Measurements from ENCODE around the gene RPL31. TPM values are rescaled to one million over a fixed set of nuclear protein-coding genes. Genes with fewer than 3 reads are reported as not detected.

Gene RPL31
- total RNA-seq, 1 donor from 2014 or later = 1,122 TPM

DNA sequence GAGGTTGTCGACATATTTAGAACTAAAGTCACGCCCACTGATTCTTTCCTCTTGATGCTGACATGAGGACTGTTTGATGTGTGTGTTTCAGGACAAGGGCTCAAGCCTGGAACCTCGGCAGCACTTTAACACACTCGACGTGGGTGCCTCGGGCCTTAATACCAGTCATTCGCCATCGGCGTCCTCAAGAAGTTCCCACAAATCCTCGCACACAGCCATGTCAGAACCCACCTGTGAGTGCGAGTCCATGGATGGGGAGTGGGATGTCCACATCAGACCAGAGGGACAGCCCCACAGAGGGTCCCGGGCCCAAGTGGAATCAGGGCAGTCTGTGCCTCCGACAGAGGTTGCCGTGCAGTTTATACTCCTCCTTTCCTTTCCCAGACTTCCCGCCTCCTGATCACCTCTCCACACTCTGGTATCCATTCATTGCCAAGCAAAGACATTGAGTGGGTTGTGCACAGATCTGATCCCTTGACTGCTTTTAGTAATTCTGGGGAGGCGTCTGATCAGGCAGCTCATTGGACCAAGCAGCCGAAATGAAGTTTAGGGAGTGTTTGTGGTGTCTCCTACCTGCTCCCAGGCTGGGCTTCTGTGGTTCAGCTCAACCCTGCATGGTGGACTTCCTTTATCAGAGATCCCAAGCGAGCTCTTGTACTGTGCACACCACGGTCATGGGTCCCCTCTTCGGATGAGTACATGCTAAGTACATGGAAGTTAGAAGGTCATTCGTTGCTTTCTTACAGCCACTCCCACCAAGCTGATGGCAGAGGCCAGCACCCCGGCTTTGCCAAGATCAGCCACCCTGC, 27.2 kb upstream of the RPL31 start:
- no peak overlapping the region for H3K27ac ChIP-seq
- no peaks in the 10 kb centered on the region for H3K27me3 ChIP-seq
- no peak overlapping the region for H3K4me3 ChIP-seq
- H3K9me3 ChIP-seq = no peaks in the 10 kb centered on the region
- no peak for DNase-seq (ENCODE audit: extremely low spot score in 2 of 2)
- TF ChIP-seq POLR2AphosphoS5 (IDR thresholded peaks at IDR 0.05; ENCODE audit: insufficient read depth in 1 of 2, low read depth in 1 of 2) (no peak), POLR2A (IDR thresholded peaks at IDR 0.05) (no peak)
- TF ChIP-seq, protein P1, sequence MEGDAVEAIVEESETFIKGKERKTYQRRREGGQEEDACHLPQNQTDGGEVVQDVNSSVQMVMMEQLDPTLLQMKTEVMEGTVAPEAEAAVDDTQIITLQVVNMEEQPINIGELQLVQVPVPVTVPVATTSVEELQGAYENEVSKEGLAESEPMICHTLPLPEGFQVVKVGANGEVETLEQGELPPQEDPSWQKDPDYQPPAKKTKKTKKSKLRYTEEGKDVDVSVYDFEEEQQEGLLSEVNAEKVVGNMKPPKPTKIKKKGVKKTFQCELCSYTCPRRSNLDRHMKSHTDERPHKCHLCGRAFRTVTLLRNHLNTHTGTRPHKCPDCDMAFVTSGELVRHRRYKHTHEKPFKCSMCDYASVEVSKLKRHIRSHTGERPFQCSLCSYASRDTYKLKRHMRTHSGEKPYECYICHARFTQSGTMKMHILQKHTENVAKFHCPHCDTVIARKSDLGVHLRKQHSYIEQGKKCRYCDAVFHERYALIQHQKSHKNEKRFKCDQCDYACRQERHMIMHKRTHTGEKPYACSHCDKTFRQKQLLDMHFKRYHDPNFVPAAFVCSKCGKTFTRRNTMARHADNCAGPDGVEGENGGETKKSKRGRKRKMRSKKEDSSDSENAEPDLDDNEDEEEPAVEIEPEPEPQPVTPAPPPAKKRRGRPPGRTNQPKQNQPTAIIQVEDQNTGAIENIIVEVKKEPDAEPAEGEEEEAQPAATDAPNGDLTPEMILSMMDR (IDR thresholded peaks at IDR 0.05) = no peak
- H3K36me3 ChIP-seq = peaks cover 0 to 9% of the 10 kb centered on the region in 2 donors
- H3K4me1 ChIP-seq = no peaks in the 10 kb centered on the region
- intact Hi-C loops (cut with DNase I) = no loop called here

DNA sequence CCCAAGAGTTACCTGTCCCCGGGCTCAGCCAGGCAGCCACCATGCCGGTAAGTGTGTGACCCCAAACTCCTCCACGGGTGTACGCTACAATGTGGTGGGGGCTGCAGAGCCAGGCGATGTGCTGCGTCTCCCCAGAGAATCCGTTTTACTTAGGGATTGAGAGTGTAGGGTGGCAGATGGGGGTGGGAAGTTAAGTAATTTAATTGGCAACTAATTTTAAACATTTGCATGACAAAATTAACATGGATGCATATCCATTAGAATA, 26.6 kb upstream of the RPL31 start:
- peaks cover 0 to 9% of the 10 kb centered on the region in 2 donors for H3K36me3 ChIP-seq
- H3K27ac ChIP-seq = no peak overlapping the region
- TF ChIP-seq, protein P1 (IDR thresholded peaks at IDR 0.05) = no peak
- TF ChIP-seq POLR2A (IDR thresholded peaks at IDR 0.05) (no peak), POLR2AphosphoS5 (IDR thresholded peaks at IDR 0.05; ENCODE audit: insufficient read depth in 1 of 2, low read depth in 1 of 2) (no peak)
- intact Hi-C loops (cut with DNase I) = no loop called here
- DNase-seq (ENCODE audit: extremely low spot score in 2 of 2) = no peak
- H3K4me1 ChIP-seq = no peaks in the 10 kb centered on the region
- no peaks in the 10 kb centered on the region for H3K27me3 ChIP-seq
- no peaks in the 10 kb centered on the region for H3K9me3 ChIP-seq
- no peak overlapping the region for H3K4me3 ChIP-seq

DNA sequence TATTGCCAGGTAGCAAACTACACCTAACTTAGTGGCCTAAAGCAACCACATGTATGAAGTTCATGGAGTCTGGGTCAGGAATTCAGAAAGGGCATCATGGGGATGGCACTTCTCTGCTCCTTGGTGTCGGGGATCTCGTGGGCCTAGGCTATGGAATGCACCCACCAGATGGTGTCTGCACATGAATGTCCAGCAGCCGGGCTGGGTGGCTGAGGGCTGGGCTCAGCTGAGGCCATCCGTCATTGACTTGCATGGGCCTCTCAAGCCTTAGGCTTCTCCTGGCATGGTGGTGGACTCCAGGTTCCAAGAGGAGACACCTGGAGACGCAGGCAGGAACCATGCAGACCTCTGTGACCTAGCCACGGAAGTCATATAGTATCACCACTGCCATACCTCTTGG, 26.0 kb upstream of the RPL31 start:
- H3K9me3 ChIP-seq = no peaks in the 10 kb centered on the region
- H3K36me3 ChIP-seq = peaks cover 0 to 9% of the 10 kb centered on the region in 2 donors
- intact Hi-C loops (cut with DNase I) = no loop called here
- TF ChIP-seq, protein P1 (IDR thresholded peaks at IDR 0.05) = no peak
- TF ChIP-seq POLR2A (IDR thresholded peaks at IDR 0.05) = no peak
- no peak for TF ChIP-seq POLR2AphosphoS5 (IDR thresholded peaks at IDR 0.05; ENCODE audit: insufficient read depth in 1 of 2, low read depth in 1 of 2)
- DNase-seq (ENCODE audit: extremely low spot score in 2 of 2) = no peak
- no peaks in the 10 kb centered on the region for H3K4me1 ChIP-seq
- no peaks in the 10 kb centered on the region for H3K27me3 ChIP-seq
- H3K4me3 ChIP-seq = no peak overlapping the region
- H3K27ac ChIP-seq = no peak overlapping the region

DNA sequence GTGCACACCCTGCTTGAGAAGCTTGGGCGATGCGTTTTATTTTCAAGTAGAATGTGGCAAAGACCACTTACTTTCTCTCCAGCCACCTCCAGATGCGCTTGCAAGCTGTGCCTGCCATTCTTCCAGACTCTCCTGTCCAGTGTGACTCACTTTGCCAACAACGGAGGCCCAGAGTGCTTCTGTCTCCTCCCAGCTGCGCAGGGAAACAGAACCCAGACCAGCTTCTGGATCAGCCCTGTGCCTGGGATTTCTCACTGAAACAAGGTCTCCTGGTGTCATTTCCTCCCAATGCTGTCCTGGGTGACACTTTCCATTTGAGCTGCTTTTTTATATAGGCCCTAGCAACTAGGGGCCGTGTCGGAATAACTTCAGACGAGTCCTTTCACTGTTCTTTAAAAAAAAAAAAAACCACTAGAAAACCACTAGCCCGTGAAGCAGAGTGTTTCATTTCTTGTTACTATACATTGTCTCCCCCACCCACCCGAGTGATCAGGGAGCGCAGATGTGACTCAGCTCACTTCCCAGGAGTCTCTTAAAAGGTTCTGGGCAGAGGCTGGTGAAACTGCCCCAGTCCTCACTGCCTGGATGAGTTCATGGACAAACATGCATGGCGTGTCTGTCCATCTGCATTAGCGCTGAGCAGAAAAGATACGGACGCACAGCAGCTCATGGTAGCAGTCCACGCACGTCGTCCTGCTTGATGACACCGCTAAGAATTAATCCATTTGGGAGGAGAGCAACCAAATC, 25.3 kb upstream of the RPL31 start:
- intact Hi-C loops (cut with DNase I) = no loop called here
- no peak overlapping the region for H3K4me3 ChIP-seq
- H3K4me1 ChIP-seq = no peaks in the 10 kb centered on the region
- H3K9me3 ChIP-seq = no peaks in the 10 kb centered on the region
- no peak for TF ChIP-seq POLR2A (IDR thresholded peaks at IDR 0.05)
- TF ChIP-seq POLR2AphosphoS5 (IDR thresholded peaks at IDR 0.05; ENCODE audit: insufficient read depth in 1 of 2, low read depth in 1 of 2) = no peak
- TF ChIP-seq, protein P1 (IDR thresholded peaks at IDR 0.05) = no peak
- peaks cover 0 to 9% of the 10 kb centered on the region in 2 donors for H3K36me3 ChIP-seq
- DNase-seq (ENCODE audit: extremely low spot score in 2 of 2) = no peak
- H3K27ac ChIP-seq = no peak overlapping the region
- no peaks in the 10 kb centered on the region for H3K27me3 ChIP-seq

DNA sequence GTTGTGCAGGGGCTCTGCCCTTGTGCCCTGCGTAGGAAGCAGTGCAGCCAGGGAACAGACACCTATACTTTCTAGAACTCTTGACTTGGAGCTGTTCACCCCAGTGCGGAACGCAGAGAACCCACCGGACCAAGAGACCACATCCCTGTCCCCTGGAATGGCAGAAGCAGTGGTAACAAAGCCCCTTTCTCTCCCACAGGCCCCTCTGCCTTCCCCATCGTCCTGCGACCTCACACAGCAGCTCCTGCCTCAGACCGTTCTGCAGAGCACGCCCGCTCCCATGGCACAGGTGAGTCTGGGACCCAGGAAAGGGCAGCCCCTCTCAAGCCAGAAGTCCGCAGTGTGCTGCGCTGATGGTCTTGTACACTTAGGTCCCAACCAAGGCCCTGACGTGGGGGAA, 24.6 kb upstream of the RPL31 start:
- Histone ChIP-seq H3K36me3 (peaks cover 0 to 6% of the 10 kb centered on the region in 2 donors), H3K4me1 (no peaks in the 10 kb centered on the region), H3K9me3 (no peaks in the 10 kb centered on the region), H3K27me3 (no peaks in the 10 kb centered on the region), H3K27ac (no peak overlapping the region), H3K4me3 (no peak overlapping the region)
- intact Hi-C loops (cut with DNase I) = no loop called here
- DNase-seq (ENCODE audit: extremely low spot score in 2 of 2) = no peak
- TF ChIP-seq POLR2AphosphoS5 (IDR thresholded peaks at IDR 0.05; ENCODE audit: insufficient read depth in 1 of 2, low read depth in 1 of 2) = no peak
- TF ChIP-seq, protein P1 (IDR thresholded peaks at IDR 0.05) = no peak
- TF ChIP-seq POLR2A (IDR thresholded peaks at IDR 0.05) = no peak
